ENCODE measurements around the gene CTDNEP1. TPM values are rescaled to one million over a fixed set of nuclear protein-coding genes. Genes with fewer than 3 reads are reported as not detected.
A peak's percentile ranks its signal among the peaks of the same experiment; 100 is the strongest.

Gene CTDNEP1
- total RNA-seq, 1 experiment from 2014 or later = 132 TPM

DNA sequence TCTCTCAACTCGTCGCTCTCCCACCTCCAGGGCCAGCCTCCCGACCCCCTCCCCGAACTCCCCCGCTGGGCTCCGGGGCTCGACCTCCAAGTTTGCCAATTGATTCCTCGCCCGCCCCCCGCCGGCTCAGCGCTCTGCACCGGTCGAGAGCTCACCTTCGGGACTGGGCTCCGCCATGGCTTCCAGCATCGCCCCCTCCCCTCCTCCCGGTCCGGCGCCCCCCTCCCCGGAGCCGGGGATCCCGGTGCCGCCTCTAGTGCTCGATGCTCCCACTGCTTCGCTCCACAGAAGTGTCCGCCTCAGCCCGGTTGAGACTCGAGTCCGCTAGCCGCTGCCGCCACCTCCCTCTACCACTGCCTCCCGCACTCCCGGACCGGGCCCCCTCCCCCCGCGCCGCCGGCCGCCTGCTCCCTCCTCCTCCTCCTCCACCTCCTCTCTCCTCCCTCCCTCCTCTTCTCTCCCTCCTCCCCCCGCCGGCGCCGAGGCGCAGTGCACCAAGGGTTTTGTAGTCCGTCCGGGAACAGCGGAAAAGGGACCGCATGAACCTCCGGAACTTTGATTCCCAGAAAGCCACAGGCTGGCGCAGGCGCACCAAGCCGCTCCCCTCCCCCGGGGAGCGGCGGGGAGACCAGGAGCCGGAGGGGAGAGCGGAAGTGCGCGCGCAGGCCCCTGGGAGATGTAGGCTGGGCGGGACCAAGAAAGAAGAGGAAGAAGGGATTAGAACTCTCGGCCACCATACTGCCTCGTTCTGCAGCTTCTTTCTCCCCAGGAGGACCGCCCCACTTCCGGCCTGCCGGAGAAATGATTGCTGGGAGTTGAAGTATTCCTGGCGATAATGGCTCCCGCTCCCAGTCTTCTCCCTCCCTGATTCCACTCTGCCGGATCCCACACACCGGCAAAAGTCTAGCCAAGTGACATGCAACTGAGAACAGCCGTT is 12.2 kb downstream of the CTDNEP1 start, which contains the start of gene PHF23:
PHF23 (minus strand) TSS at position 367 of the 937 bp plus-strand sequence; CDS start at position 189, 178 bp downstream.
- H3K9me3 ChIP-seq (ENCODE audit: control insufficient read depth, insufficient read depth, low read depth, low read length) = no peaks in the 10 kb centered on the region
- peak within 1 kb of the TSS; percentile 99 for H3K27ac ChIP-seq (ENCODE audit: low read length)
- ATAC-seq (peak; percentile 75), DNase-seq (ENCODE audit: low read depth, low spot score) (peak; percentile 97)
- CTCF ChIA-PET = interaction anchor here (0.6 kb wide), 1 partner anchor 94 kb away, joined by 9 read pairs; no protein-coding TSS in a partner anchor
- no TSS peak for BruUV-seq (replicated peaks)
- no peak for TF ChIP-seq SIN3A (IDR thresholded peaks at IDR 0.05; ENCODE audit: borderline replicate concordance, insufficient read depth, low read depth, low read length)
- TF ChIP-seq POLR2AphosphoS5 (IDR thresholded peaks at IDR 0.05; ENCODE audit: low read depth, low read length) = peak; percentile 56
- TF ChIP-seq, protein P1, sequence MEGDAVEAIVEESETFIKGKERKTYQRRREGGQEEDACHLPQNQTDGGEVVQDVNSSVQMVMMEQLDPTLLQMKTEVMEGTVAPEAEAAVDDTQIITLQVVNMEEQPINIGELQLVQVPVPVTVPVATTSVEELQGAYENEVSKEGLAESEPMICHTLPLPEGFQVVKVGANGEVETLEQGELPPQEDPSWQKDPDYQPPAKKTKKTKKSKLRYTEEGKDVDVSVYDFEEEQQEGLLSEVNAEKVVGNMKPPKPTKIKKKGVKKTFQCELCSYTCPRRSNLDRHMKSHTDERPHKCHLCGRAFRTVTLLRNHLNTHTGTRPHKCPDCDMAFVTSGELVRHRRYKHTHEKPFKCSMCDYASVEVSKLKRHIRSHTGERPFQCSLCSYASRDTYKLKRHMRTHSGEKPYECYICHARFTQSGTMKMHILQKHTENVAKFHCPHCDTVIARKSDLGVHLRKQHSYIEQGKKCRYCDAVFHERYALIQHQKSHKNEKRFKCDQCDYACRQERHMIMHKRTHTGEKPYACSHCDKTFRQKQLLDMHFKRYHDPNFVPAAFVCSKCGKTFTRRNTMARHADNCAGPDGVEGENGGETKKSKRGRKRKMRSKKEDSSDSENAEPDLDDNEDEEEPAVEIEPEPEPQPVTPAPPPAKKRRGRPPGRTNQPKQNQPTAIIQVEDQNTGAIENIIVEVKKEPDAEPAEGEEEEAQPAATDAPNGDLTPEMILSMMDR (IDR thresholded peaks at IDR 0.05) = no peak
- peak; percentile 77 for TF ChIP-seq TCF7L2 (IDR thresholded peaks at IDR 0.05; ENCODE audit: low read depth, low read length)
- no peak for TF ChIP-seq REST (IDR thresholded peaks at IDR 0.05; ENCODE audit: insufficient read depth in 1 of 2, low read depth in 2 of 2, low read length in 1 of 2)
- in situ Hi-C loops (cut with HindIII; ENCODE audit: low pct_unique_long_range_greater_than_20kb, low sequenced_read_pairs) (no loop called here), intact Hi-C loops (cut with micrococcal nuclease; ENCODE audit: unreplicated experiment) (no loop called here)
- H3K27me3 ChIP-seq (ENCODE audit: control insufficient read depth, insufficient read depth, low read length) = no peaks in the 10 kb centered on the region
- peaks cover 43% of the 10 kb centered on the region for H3K4me1 ChIP-seq (ENCODE audit: control insufficient read depth, insufficient read depth, low read length)
- H3K36me3 ChIP-seq (ENCODE audit: control insufficient read depth, insufficient read depth, low read length) = peaks cover 10% of the 10 kb centered on the region
- POLR2A ChIA-PET = interaction anchor here (0.5 to 0.6 kb wide), 2 partner anchors 27 to 167 kb away, joined by 3 to 5 read pairs; no protein-coding TSS in a partner anchor
- peak within 1 kb of the TSS; percentile 87 to 92 for H3K4me3 ChIP-seq (ENCODE audit: low read depth in 2 of 2, low read length in 2 of 2)

DNA sequence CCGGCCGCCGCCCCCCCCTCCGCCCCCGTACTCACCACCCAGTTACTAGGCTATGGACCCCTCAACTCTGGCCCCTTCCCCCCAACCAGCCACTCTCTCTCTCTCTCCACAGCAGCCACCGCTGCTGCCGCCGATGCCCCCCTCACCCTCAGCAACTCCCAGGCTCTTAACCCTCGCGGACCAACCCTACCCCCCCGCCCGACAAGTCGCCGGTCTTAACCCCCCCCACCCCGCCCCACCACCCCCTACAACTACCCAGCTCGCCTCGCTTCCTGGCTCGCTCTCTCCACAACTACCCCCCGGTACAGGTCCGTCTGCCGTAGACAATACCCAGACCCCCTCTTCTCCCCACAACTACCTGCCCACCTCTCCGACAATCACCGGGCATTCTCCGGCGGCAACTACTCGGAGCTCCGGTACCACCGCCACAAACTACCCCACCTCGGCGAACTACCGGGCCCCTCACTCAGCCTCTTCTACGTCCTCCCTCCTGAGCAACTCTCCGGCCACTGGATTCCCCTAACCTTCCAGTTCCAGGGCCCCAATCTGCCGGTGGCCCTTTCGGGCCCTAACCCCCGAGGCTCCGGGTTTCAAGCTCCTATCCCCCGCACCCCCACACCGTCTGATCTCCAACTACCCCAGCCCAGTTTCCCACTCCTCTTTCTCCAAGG is 13.0 kb downstream of the CTDNEP1 start:
- in situ Hi-C loops (cut with HindIII; ENCODE audit: low pct_unique_long_range_greater_than_20kb, low sequenced_read_pairs) = no loop called here
- ChIA-PET POLR2A (interaction anchor here (0.5 kb wide), 1 partner anchor 28 kb away, joined by 3 read pairs; no protein-coding TSS in a partner anchor), CTCF (no interaction called here)
- Histone ChIP-seq H3K9me3 (ENCODE audit: control insufficient read depth, insufficient read depth, low read depth, low read length) (no peaks in the 10 kb centered on the region), H3K36me3 (ENCODE audit: control insufficient read depth, insufficient read depth, low read length) (peaks cover 7% of the 10 kb centered on the region), H3K27ac (ENCODE audit: low read length) (peak overlapping the region; percentile 96), H3K4me1 (ENCODE audit: control insufficient read depth, insufficient read depth, low read length) (peaks cover 43% of the 10 kb centered on the region), H3K4me3 (ENCODE audit: low read depth in 2 of 2, low read length in 2 of 2) (peak overlapping the region; percentile 79 to 83), H3K27me3 (ENCODE audit: control insufficient read depth, insufficient read depth, low read length) (no peaks in the 10 kb centered on the region)
- intact Hi-C loops (cut with micrococcal nuclease; ENCODE audit: unreplicated experiment) = no loop called here
- 0 out of 2 replicates have a peak, but pooled peaks have one; percentile 28 for TF ChIP-seq POLR2AphosphoS5 (IDR thresholded peaks at IDR 0.05; ENCODE audit: low read depth, low read length)
- TF ChIP-seq TCF7L2 (IDR thresholded peaks at IDR 0.05; ENCODE audit: low read depth, low read length) = no peak
- BruUV-seq (replicated peaks) = no TSS peak
- ATAC-seq (no peak), DNase-seq (ENCODE audit: low read depth, low spot score) (no peak)
